SK-N-SH treated with all-trans-retinoic acid at 6 μM for 48 hours (cell line): ENCODE data around the gene ENDOV.

Source experiments
- ATAC-seq: fragments of 200-7000 bp; cut with Tn5 transposase; 3 replicates; pipeline ENCODE4 v1.9.1; 2020; ENCODE audit warnings: mild to moderate bottlenecking, moderate library complexity
- BACH2 ChIP-seq: fragments of 250-450 bp; sonication (Bioruptor Pico); IDR thresholded peaks from 2 replicates; pipeline ENCODE4 v1.9.0; 2021; ENCODE audit warnings: mild to moderate bottlenecking, borderline replicate concordance
- CREB5 ChIP-seq: fragments of 250-450 bp; sonication (Bioruptor Pico); IDR thresholded peaks from 2 replicates; pipeline ENCODE4 v1.5.1; 2020; ENCODE audit warnings: low read depth, mild to moderate bottlenecking, moderate library complexity
- CSRNP3 ChIP-seq: fragments of 250-450 bp; sonication (Bioruptor Pico); IDR thresholded peaks from 2 replicates; pipeline ENCODE4 v1.5.1; 2021; ENCODE audit warnings: mild to moderate bottlenecking, moderate library complexity
- ESRRG ChIP-seq: fragments of 250-450 bp; sonication (Bioruptor Pico); IDR thresholded peaks from 2 replicates; pipeline ENCODE4 v1.6.1; 2021; ENCODE audit warnings: mild to moderate bottlenecking
- GLIS3 ChIP-seq: fragments of 250-450 bp; sonication (Bioruptor Pico); IDR thresholded peaks from 2 replicates; pipeline ENCODE4 v1.5.0; 2020; ENCODE audit warnings: mild to moderate bottlenecking, moderate library complexity
- ISL1 ChIP-seq: fragments of 250-450 bp; sonication (Bioruptor Pico); IDR thresholded peaks from 2 replicates; pipeline ENCODE4 v2.1.2; 2022; ENCODE audit warnings: mild to moderate bottlenecking, moderate library complexity
- OSR1 ChIP-seq: fragments of 250-450 bp; sonication (Bioruptor Pico); IDR thresholded peaks from 2 replicates; pipeline ENCODE4 v1.8.0; 2022; ENCODE audit warnings: moderate library complexity, mild to moderate bottlenecking, inconsistent platforms
- PATZ1 ChIP-seq: fragments of 250-450 bp; sonication (Bioruptor Pico); IDR thresholded peaks from 2 replicates; pipeline ENCODE4 v1.8.0; 2020; ENCODE audit warnings: mild to moderate bottlenecking, moderate library complexity, borderline replicate concordance
- POU6F1 ChIP-seq: fragments of 250-450 bp; sonication (Bioruptor Pico); IDR thresholded peaks from 2 replicates; pipeline ENCODE4 v1.8.0; 2021; ENCODE audit warnings: low read depth, mild to moderate bottlenecking, moderate library complexity, borderline replicate concordance
- PPARA ChIP-seq: fragments of 250-450 bp; sonication (Bioruptor Pico); IDR thresholded peaks from 2 replicates; pipeline ENCODE4 v1.5.0; 2020; ENCODE audit warnings: mild to moderate bottlenecking, borderline replicate concordance
- RARB ChIP-seq: fragments of 250-450 bp; sonication (Bioruptor Pico); IDR thresholded peaks from 2 replicates; pipeline ENCODE4 v1.8.0; 2021; ENCODE audit warnings: mild to moderate bottlenecking, moderate library complexity
- TSHZ2 ChIP-seq: fragments of 250-450 bp; sonication (Bioruptor Pico); IDR thresholded peaks from 2 replicates; pipeline ENCODE4 v1.5.0; 2020; ENCODE audit warnings: mild to moderate bottlenecking, moderate library complexity
- ZFP3 ChIP-seq: fragments of 250-450 bp; sonication (Bioruptor Pico); IDR thresholded peaks from 2 replicates; pipeline ENCODE4 v1.5.0; 2020; ENCODE audit warnings: mild to moderate bottlenecking, moderate library complexity
- ZFP30 ChIP-seq: fragments of 450-650 bp; formaldehyde crosslinking; IDR thresholded peaks from 2 replicates; pipeline ENCODE4 v1.5.0; 2022; ENCODE audit warnings: mild to moderate bottlenecking, moderate library complexity
- ZNF565 ChIP-seq: fragments of 450-650 bp; formaldehyde crosslinking; conservative IDR thresholded peaks from 2 replicates; pipeline ENCODE4 v1.5.0; 2020; ENCODE audit warnings: low read depth, mild to moderate bottlenecking, moderate library complexity
- ZNF70 ChIP-seq: fragments of 450-650 bp; formaldehyde crosslinking; IDR thresholded peaks from 2 replicates; pipeline ENCODE4 v1.5.0; 2020; ENCODE audit warnings: mild to moderate bottlenecking, moderate library complexity
- ZNF8 ChIP-seq: fragments of 450-650 bp; formaldehyde crosslinking; IDR thresholded peaks from 2 replicates; pipeline ENCODE4 v1.5.0; 2020; ENCODE audit warnings: mild to moderate bottlenecking, moderate library complexity

The ENDOV gene

GRCh38 chr17:80454557-80455335 lies 39.8 kb downstream of the ENDOV start (continued):
- TF ChIP-seq CREB5 = peak; percentile 44; the same call in 1 of the 2 replicates
- no peak for TF ChIP-seq ZNF8 (CRISPR knock-in tag)
- no peak for TF ChIP-seq ISL1
- peak; percentile 43; the same call in 1 of the 2 replicates for TF ChIP-seq PATZ1 (CRISPR knock-in tag)

GRCh38 chr17:80455336-80455710 lies 40.4 kb downstream of the ENDOV start:
- peak; percentile 58 for ATAC-seq
- TF ChIP-seq ZFP3 (CRISPR knock-in tag) (0 out of 2 replicates have a peak, but pooled peaks have one; percentile 2), CSRNP3 (CRISPR knock-in tag) (no peak)
- TF ChIP-seq, all 23 proteins: peak for 1

- TF ChIP-seq ZNF565 (CRISPR knock-in tag) (no peak), BACH2 (CRISPR knock-in tag) (no peak), ZFP3 (CRISPR knock-in tag) (no peak), PPARA (CRISPR knock-in tag) (no peak), ESRRG (CRISPR knock-in tag) (no peak), ISL1 (no peak), TSHZ2 (CRISPR knock-in tag) (no peak), CSRNP3 (CRISPR knock-in tag) (no peak), GLIS3 (CRISPR knock-in tag) (no peak), RARB (no peak), POU6F1 (CRISPR knock-in tag) (no peak), ZNF70 (CRISPR knock-in tag) (no peak), OSR1 (CRISPR knock-in tag) (no peak), ZFP30 (no peak)
- no peak for ATAC-seq
These were observed 40.8 kb downstream of the ENDOV start for GRCh38 chr17:80455784-80456183.
